Breast epithelium (tissue), 3 donors: ENCODE results near the gene ANKS1B.

ENCODE experiments used
- POLR2A ChIP-seq: fragments of 450-650 bp; IDR thresholded peaks from one replicate; pipeline ENCODE4 v1.6.1; 2016; ENCODE audit warnings: antibody characterized with exemption, mild to moderate bottlenecking, moderate library complexity
- POLR2AphosphoS5 ChIP-seq, 3 donors: sonication (generic); formaldehyde crosslinking; IDR thresholded peaks; one replicate each; pipeline ENCODE4 v1.6.1; 2017; ENCODE audit warnings: antibody characterized with exemption in 3 of 3
- TF ChIP-seq, protein P1 (sequence below), 3 donors: fragments of 450-650 bp; IDR thresholded peaks; one replicate each; pipeline ENCODE4 v1.5.1; 2016 to 2017; ENCODE audit warnings: antibody characterized with exemption in 3 of 3, mild to moderate bottlenecking in 3 of 3, moderate library complexity in 3 of 3

DNA sequence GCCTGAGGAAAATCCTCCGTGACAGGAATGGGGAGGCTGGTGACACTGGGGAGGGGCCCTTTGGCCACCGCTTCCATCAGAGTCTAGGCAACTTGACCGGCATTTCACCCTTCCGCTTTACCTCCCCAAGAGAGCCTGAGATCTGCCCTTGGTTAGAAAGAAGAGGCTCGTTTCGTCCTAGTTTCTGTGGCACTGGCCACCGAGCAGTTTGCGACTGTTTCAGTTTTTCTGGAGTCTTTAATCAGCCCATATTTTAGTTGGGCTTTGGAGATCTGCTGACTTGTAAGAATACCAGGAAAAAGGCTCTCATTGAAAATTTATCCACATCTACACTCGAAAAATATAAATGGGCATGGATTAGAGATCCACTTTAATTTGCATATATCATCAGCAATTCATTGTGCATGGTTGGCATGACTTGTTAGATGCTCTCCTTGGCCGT, 414 bp upstream of the ANKS1B start:
- TF ChIP-seq POLR2A (no peak), POLR2AphosphoS5 (IDR thresholded peaks at IDR 0.05) (no peak)
- TF ChIP-seq, protein P1, sequence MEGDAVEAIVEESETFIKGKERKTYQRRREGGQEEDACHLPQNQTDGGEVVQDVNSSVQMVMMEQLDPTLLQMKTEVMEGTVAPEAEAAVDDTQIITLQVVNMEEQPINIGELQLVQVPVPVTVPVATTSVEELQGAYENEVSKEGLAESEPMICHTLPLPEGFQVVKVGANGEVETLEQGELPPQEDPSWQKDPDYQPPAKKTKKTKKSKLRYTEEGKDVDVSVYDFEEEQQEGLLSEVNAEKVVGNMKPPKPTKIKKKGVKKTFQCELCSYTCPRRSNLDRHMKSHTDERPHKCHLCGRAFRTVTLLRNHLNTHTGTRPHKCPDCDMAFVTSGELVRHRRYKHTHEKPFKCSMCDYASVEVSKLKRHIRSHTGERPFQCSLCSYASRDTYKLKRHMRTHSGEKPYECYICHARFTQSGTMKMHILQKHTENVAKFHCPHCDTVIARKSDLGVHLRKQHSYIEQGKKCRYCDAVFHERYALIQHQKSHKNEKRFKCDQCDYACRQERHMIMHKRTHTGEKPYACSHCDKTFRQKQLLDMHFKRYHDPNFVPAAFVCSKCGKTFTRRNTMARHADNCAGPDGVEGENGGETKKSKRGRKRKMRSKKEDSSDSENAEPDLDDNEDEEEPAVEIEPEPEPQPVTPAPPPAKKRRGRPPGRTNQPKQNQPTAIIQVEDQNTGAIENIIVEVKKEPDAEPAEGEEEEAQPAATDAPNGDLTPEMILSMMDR (IDR thresholded peaks at IDR 0.05), result no peak
